NB4 (cell line): ENCODE measurements around the gene C11orf65.

Source experiments
- CTCF ChIP-seq: IDR thresholded peaks from one replicate; pipeline ENCODE4 v1.5.1; 2012; ENCODE audit warnings: low read depth, low read length
- POLR2A ChIP-seq: IDR thresholded peaks from 2 replicates; pipeline ENCODE4 v1.6.1; 2011; ENCODE audit warnings: mild to moderate bottlenecking; ENCODE audit not compliant: insufficient read length; ENCODE audit errors: extremely low read depth

- TF ChIP-seq CTCF, result no peak
- TF ChIP-seq POLR2A, result no peak
These were observed 61.6 kb downstream of the C11orf65 start for GRCh38 chr11:108405706-108406105.
